Ramos (cell line): ENCODE results near the gene TMEM132E.

Experiments used
- in situ Hi-C: fragments of 300-500 bp; cut with MboI; formaldehyde crosslinking; loops from one replicate; pipeline ENCODE4 v1.14.3; 2022; ENCODE audit warnings: low sequenced_read_pairs; ENCODE audit not compliant: unreplicated experiment

The TMEM132E gene

DNA sequence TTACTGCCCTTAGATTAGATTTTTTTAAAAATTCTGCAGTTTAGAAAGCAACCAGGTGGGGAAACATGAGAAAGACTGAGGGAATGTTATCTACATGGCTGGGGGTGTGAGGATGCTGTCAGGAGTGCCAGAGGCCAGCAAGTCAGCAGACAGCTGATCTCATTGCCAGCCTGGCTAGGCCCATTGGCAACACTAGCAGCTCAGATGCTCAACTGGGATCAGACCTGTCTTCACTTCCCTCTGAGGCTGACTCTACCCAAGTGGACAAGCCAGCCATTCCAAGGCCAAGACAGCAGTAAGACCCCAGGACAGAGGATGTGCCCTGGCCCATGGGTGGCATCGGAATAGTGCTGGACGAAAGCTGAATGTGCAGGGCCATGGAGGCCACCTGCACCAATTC is 96.2 kb downstream of the TMEM132E start:
- in situ Hi-C loops, result no loop called here

- in situ Hi-C loops, result no loop called here
Observed at GRCh38 chr17:34680151-34680550, 100.8 kb downstream of the TMEM132E start.

- in situ Hi-C loops, result no loop called here
Observed at GRCh38 chr17:34682305-34682704, 102.9 kb downstream of the TMEM132E start.

DNA sequence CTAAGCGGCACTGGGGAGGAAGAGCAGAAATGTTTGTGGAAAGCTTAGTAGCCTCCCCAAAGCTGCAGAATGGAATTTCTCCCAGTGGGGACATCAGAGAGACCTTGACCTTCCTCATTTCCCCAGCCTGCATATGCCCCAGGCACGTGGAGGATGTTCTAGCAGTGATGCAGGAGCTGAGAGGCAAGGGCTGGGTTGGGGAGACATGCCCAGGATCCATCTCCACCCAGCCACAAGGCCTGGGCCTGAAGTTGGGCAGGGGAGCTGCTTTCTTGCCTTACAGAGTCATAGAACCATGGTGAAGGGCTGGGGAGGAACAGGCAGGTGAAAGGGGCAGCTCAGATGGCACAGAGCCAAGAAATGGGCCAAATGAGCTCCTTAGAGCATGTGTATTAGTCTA is 104.0 kb downstream of the TMEM132E start:
- in situ Hi-C loops, result no loop called here
